ENCODE results near the gene ANKLE2.

DNA sequence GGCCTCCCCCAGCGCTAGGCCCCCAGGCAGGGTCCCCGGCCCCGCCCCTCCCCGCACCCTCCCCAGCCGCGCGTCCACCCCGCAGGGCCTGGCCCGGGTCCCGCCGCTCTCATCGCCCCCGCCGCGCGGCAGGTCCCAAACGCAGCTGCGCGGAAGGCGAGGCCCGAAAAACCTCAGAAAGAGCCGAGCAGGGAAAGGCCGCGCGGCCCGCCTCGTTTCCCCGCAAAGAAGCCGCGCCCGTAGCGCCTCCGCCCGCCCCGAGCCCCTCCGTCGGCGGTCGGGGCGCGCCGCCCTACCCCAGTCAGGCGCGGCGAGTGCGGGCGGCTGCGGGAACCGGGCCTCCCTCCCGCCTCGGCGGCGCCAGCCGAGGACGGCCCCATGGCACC is 74.8 kb downstream of the ANKLE2 start:
- TF ChIP-seq, protein P1, sequence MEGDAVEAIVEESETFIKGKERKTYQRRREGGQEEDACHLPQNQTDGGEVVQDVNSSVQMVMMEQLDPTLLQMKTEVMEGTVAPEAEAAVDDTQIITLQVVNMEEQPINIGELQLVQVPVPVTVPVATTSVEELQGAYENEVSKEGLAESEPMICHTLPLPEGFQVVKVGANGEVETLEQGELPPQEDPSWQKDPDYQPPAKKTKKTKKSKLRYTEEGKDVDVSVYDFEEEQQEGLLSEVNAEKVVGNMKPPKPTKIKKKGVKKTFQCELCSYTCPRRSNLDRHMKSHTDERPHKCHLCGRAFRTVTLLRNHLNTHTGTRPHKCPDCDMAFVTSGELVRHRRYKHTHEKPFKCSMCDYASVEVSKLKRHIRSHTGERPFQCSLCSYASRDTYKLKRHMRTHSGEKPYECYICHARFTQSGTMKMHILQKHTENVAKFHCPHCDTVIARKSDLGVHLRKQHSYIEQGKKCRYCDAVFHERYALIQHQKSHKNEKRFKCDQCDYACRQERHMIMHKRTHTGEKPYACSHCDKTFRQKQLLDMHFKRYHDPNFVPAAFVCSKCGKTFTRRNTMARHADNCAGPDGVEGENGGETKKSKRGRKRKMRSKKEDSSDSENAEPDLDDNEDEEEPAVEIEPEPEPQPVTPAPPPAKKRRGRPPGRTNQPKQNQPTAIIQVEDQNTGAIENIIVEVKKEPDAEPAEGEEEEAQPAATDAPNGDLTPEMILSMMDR (IDR thresholded peaks at IDR 0.05; ENCODE audit: low read depth, low read length): no peak
- no peak for TF ChIP-seq EZH2phosphoT487 (IDR thresholded peaks at IDR 0.05; ENCODE audit: low read depth)

All from OCI-LY3 (cell line).